ENCODE results near the gene AGAP1. TPM values are rescaled to one million over a fixed set of nuclear protein-coding genes. Genes with fewer than 3 reads are reported as not detected.

Gene AGAP1
- total and polyA plus RNA-seq, 2 donors (not counting 3 experiments of a cell fraction or from before 2014, with no cell fraction given) = 10.2 to 20.9 TPM

DNA sequence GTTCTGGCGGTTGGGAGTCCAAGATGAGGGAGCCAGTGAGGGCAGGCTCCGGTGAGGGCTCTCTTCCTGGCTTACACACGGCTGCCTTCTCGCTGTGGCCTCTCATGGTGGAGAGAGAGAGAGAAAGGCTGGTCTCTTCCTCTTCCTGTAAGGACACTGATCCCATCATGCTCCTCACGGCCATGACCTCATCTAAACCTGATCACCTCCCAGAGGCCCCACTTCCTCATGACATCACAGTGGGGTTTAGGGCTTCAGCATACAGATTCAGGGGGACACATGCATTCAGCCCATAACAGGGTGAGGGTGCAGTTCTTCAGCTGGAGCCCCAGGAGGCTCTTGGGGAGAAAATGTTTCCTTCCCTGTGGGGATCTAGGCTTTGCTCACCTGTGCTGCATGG is 29.2 kb downstream of the AGAP1 start:
- peaks cover 8% of the 10 kb centered on the region for H3K4me1 ChIP-seq (ENCODE audit: control insufficient read depth, extremely low read depth, insufficient read depth, low read length)
- no peak for DNase-seq (ENCODE audit: low read depth, low spot score)
- H3K9me3 ChIP-seq (replicated peaks; ENCODE audit: control insufficient read depth, insufficient read depth, low read length) = no peaks in the 10 kb centered on the region
- H3K9ac ChIP-seq (replicated peaks; ENCODE audit: extremely low read depth, insufficient read depth, low read length) = no peak overlapping the region
- no peak overlapping the region for H3K27ac ChIP-seq (ENCODE audit: insufficient read depth, low read depth, low read length)
- no peaks in the 10 kb centered on the region for H3K36me3 ChIP-seq (ENCODE audit: control insufficient read depth in 2 of 2, extremely low read depth in 1 of 2, insufficient read depth in 2 of 2, low read length in 2 of 2)
- no peaks in the 10 kb centered on the region for H3K9me1 ChIP-seq (replicated peaks; ENCODE audit: control insufficient read depth, extremely low read depth, insufficient read depth, low read length)
- H3K79me2 ChIP-seq (ENCODE audit: control insufficient read depth, insufficient read depth, low read length) = peaks cover 7% of the 10 kb centered on the region
- intact Hi-C loops (cut with micrococcal nuclease) = no loop called here
- no peaks in the 10 kb centered on the region for H4K20me1 ChIP-seq (replicated peaks; ENCODE audit: control insufficient read depth, extremely low read depth, insufficient read depth, low read length)
- no peaks in the 10 kb centered on the region for H3K27me3 ChIP-seq (ENCODE audit: control insufficient read depth in 2 of 2, insufficient read depth in 2 of 2, low read length in 2 of 2)
- ChIA-PET POLR2A (no interaction called here), CTCF (interaction anchor here (0.6 kb wide), 1 partner anchor 12 kb away, joined by 3 read pairs; no protein-coding TSS in a partner anchor)
- TF ChIP-seq POLR2AphosphoS5 (IDR thresholded peaks at IDR 0.05; ENCODE audit: insufficient read depth, low read depth, low read length) (no peak), GATA2 (IDR thresholded peaks at IDR 0.05; ENCODE audit: insufficient read depth, insufficient read length, low read depth, low read length) (no peak), MYC (IDR thresholded peaks at IDR 0.05; ENCODE audit: low read depth, low read length) (no peak), FOS (IDR thresholded peaks at IDR 0.05; ENCODE audit: borderline replicate concordance, insufficient read depth, low read length) (no peak), POLR2A (IDR thresholded peaks at IDR 0.05; ENCODE audit: low read depth, low read length) (no peak), EZH2 (IDR thresholded peaks at IDR 0.05; ENCODE audit: borderline replicate concordance, low read depth, low read length, severe bottlenecking) (no peak), JUN (IDR thresholded peaks at IDR 0.05; ENCODE audit: borderline replicate concordance, insufficient read depth, insufficient read length, low read depth) (no peak)
- TF ChIP-seq, protein P1, sequence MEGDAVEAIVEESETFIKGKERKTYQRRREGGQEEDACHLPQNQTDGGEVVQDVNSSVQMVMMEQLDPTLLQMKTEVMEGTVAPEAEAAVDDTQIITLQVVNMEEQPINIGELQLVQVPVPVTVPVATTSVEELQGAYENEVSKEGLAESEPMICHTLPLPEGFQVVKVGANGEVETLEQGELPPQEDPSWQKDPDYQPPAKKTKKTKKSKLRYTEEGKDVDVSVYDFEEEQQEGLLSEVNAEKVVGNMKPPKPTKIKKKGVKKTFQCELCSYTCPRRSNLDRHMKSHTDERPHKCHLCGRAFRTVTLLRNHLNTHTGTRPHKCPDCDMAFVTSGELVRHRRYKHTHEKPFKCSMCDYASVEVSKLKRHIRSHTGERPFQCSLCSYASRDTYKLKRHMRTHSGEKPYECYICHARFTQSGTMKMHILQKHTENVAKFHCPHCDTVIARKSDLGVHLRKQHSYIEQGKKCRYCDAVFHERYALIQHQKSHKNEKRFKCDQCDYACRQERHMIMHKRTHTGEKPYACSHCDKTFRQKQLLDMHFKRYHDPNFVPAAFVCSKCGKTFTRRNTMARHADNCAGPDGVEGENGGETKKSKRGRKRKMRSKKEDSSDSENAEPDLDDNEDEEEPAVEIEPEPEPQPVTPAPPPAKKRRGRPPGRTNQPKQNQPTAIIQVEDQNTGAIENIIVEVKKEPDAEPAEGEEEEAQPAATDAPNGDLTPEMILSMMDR (IDR thresholded peaks at IDR 0.05; ENCODE audit: extremely low read depth in 1 of 2, insufficient read depth in 1 of 2, low read depth in 1 of 2, low read length in 2 of 2) = no peak
- TF ChIP-seq, protein P2, sequence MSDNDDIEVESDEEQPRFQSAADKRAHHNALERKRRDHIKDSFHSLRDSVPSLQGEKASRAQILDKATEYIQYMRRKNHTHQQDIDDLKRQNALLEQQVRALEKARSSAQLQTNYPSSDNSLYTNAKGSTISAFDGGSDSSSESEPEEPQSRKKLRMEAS (IDR thresholded peaks at IDR 0.05; ENCODE audit: insufficient read depth, insufficient read length) = no peak
- dilution Hi-C loops (cut with MboI; ENCODE audit: extremely low pct_ligation_motif_present, low sequenced_read_pairs) = no loop called here
- no TSS peak for BruUV-seq (replicated peaks)
- no peak for FAIRE-seq
- H3K4me2 ChIP-seq (ENCODE audit: insufficient read depth, low read length) = no peak overlapping the region
- H2AFZ ChIP-seq (ENCODE audit: low read depth, low read length) = no peak overlapping the region
- H3K4me3 ChIP-seq (replicated peaks in 1 of 3; ENCODE audit: insufficient read depth in 1 of 3, low read depth in 1 of 3, low read length in 3 of 3) = no peak overlapping the region

All from endothelial cell of umbilical vein (primary cell).